ENCODE data around the gene SSB.

DNA sequence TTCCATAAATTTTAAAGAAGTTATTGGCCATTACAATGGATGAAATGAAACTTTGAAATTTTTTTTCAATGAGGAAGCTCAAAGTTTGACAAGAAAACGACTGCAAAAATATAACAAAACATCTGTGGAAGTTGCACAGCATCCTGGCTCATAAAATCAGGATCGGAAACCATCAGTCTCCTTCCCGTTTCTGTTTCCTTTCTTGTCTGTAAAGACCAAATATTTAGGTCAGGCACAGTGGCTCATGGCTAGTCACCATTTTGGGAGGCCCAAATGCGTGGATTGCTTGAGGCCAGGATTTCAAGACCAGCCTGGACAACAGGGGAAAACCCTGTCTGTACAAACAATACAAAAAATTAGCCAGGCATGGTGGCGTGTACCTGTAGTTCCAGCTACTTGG lies 27.6 kb upstream of the SSB start:
- TF ChIP-seq, protein P1, sequence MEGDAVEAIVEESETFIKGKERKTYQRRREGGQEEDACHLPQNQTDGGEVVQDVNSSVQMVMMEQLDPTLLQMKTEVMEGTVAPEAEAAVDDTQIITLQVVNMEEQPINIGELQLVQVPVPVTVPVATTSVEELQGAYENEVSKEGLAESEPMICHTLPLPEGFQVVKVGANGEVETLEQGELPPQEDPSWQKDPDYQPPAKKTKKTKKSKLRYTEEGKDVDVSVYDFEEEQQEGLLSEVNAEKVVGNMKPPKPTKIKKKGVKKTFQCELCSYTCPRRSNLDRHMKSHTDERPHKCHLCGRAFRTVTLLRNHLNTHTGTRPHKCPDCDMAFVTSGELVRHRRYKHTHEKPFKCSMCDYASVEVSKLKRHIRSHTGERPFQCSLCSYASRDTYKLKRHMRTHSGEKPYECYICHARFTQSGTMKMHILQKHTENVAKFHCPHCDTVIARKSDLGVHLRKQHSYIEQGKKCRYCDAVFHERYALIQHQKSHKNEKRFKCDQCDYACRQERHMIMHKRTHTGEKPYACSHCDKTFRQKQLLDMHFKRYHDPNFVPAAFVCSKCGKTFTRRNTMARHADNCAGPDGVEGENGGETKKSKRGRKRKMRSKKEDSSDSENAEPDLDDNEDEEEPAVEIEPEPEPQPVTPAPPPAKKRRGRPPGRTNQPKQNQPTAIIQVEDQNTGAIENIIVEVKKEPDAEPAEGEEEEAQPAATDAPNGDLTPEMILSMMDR (IDR thresholded peaks at IDR 0.05), result no peak
- no peak for TF ChIP-seq POLR2A (IDR thresholded peaks at IDR 0.05)
